H1 (cell line): ENCODE results near the gene KLF13. TPM values are rescaled to one million over a fixed set of nuclear protein-coding genes. Genes with fewer than 3 reads are reported as not detected.
A peak's percentile ranks its signal among the peaks of the same experiment; 100 is the strongest.

Experiments
- CTCF ChIA-PET: fragments of 300-600 bp; sonication (Branson Sonifier 250); formaldehyde crosslinking; loops from one replicate; lab custom pipeline; 2021; ENCODE audit not compliant: partially characterized antibody; lab: Charles Lee
- POLR2A ChIA-PET: fragments of 300-600 bp; sonication (Branson Sonifier 250); formaldehyde crosslinking; loops from one replicate; lab custom pipeline; 2021; ENCODE audit warnings: inconsistent platforms; ENCODE audit not compliant: partially characterized antibody; lab: Charles Lee
- DNase-seq, 2 experiments: peaks; one replicate each; pipeline versions ENCODE4 v3.0.0 to v3.0.0-alpha.2; 2010 to 2022; ENCODE audit warnings: low spot score in 2 of 2, low read depth in 1 of 2, mixed read lengths in 1 of 2
- FAIRE-seq: peaks from 2 replicates; lab custom pipeline; 2011; peaks lifted over from hg19 to GRCh38; lab: Jason Lieb, UNC
- H2AFZ ChIP-seq: 2 replicates; pipeline ENCODE4 v1.8.1; 2012; ENCODE audit warnings: low read length, inconsistent platforms
- H2AK5ac ChIP-seq: 2 replicates; pipeline ENCODE4 v1.6.1; 2013; ENCODE audit warnings: low read depth, low read length
- H2BK120ac ChIP-seq: replicated peaks from 2 replicates; pipeline ENCODE3; 2013; ENCODE audit warnings: low read depth, low read length, inconsistent platforms
- H2BK12ac ChIP-seq: 2 replicates; pipeline ENCODE4 v1.6.1; 2013; ENCODE audit warnings: low read depth, low read length
- H2BK15ac ChIP-seq: 2 replicates; pipeline ENCODE4 v1.6.1; 2013; ENCODE audit warnings: low read length
- H2BK20ac ChIP-seq: 2 replicates; pipeline ENCODE4 v1.6.1; 2013; ENCODE audit warnings: low read length
- H2BK5ac ChIP-seq: 2 replicates; pipeline ENCODE4 v1.6.1; 2013; ENCODE audit warnings: low read depth, low read length
- H3K14ac ChIP-seq: 2 replicates; pipeline ENCODE4 v1.6.1; 2013; ENCODE audit warnings: inconsistent platforms; ENCODE audit not compliant: insufficient read length
- H3K18ac ChIP-seq: 2 replicates; pipeline ENCODE4 v1.6.1; 2013; ENCODE audit warnings: low read length; ENCODE audit errors: extremely low read depth
- H3K23ac ChIP-seq: 2 replicates; pipeline ENCODE4 v1.6.1; 2013; ENCODE audit warnings: inconsistent platforms; ENCODE audit not compliant: insufficient read length
- H3K23me2 ChIP-seq: 2 replicates; pipeline ENCODE4 v1.6.1; 2013; ENCODE audit warnings: low read depth, low read length
- H3K27ac ChIP-seq: 2 replicates; pipeline ENCODE4 v1.6.1; 2011; ENCODE audit warnings: low read depth, low read length, inconsistent platforms
- H3K27me3 ChIP-seq, 4 experiments: replicated peaks in 1 of 4; 1 replicate in 1 of 4; 2 replicates in 3 of 4; pipeline versions ENCODE4 v1.6.1 to v1.8.1; 2011 to 2013; ENCODE audit warnings: low read length in 3 of 4, mild to moderate bottlenecking in 3 of 4, inconsistent platforms in 2 of 4, mixed read lengths in 2 of 4, moderate library complexity in 1 of 4; ENCODE audit not compliant: control insufficient read depth in 3 of 4, insufficient read depth in 3 of 4; ENCODE audit errors: extremely low read depth in 1 of 4
- H3K36me3 ChIP-seq, 4 experiments: 2 replicates each; pipeline versions ENCODE4 v1.6.1 to v1.8.1; 2011 to 2013; ENCODE audit warnings: mild to moderate bottlenecking in 4 of 4, low read length in 3 of 4, moderate library complexity in 2 of 4, control low read depth in 1 of 4, inconsistent platforms in 1 of 4; ENCODE audit not compliant: insufficient read depth in 4 of 4, control insufficient read depth in 2 of 4
- H3K4ac ChIP-seq: replicated peaks from 2 replicates; pipeline ENCODE3; 2013; ENCODE audit warnings: low read length, low read depth, mixed read lengths, inconsistent platforms; ENCODE audit not compliant: insufficient read length
- H3K4me1 ChIP-seq, 4 experiments: replicated peaks in 1 of 4; 1 replicate in 1 of 4; 2 replicates in 3 of 4; pipeline versions ENCODE4 v1.6.1 to v1.8.1; 2011 to 2013; ENCODE audit warnings: low read length in 3 of 4, inconsistent platforms in 2 of 4, mixed read lengths in 1 of 4; ENCODE audit not compliant: insufficient read depth in 4 of 4, control insufficient read depth in 3 of 4
- H3K4me2 ChIP-seq, 2 experiments: 2 replicates each; pipeline versions ENCODE4 v1.6.1 to v1.8.1; 2011 to 2013; ENCODE audit warnings: low read depth in 2 of 2, low read length in 2 of 2, control low read depth in 1 of 2, inconsistent platforms in 1 of 2, mild to moderate bottlenecking in 1 of 2; ENCODE audit not compliant: insufficient read depth in 1 of 2
- H3K4me3 ChIP-seq, 4 experiments: fragments of 200-600, 300-600 bp in 1 of 4; sonication (generic), shearing (Covaris generic), sonication (Bioruptor Twin) in 1 of 4; 2 replicates each; pipeline versions ENCODE4 v1.5.1 to v1.8.1; 2011 to 2016; ENCODE audit warnings: low read length in 4 of 4, low read depth in 3 of 4, control low read depth in 2 of 4, inconsistent platforms in 2 of 4, mild to moderate bottlenecking in 2 of 4, mixed read lengths in 1 of 4, moderate library complexity in 1 of 4; ENCODE audit not compliant: insufficient read depth in 2 of 4; ENCODE audit errors: extremely low read depth in 1 of 4
- H3K56ac ChIP-seq: replicated peaks from 2 replicates; pipeline ENCODE3; 2013; ENCODE audit warnings: low read depth, mild to moderate bottlenecking, mixed read lengths, low read length, inconsistent platforms; ENCODE audit not compliant: insufficient read length
- H3K79me1 ChIP-seq: 2 replicates; pipeline ENCODE4 v1.6.1; 2013; ENCODE audit warnings: low read depth, low read length, control low read depth
- H3K79me2 ChIP-seq, 2 experiments: 2 replicates each; pipeline versions ENCODE4 v1.6.1 to v1.8.1; 2012 to 2013; ENCODE audit warnings: low read length in 2 of 2, mild to moderate bottlenecking in 2 of 2, inconsistent platforms in 1 of 2; ENCODE audit not compliant: insufficient read depth in 2 of 2, control insufficient read depth in 1 of 2
- H3K9ac ChIP-seq, 4 experiments: replicated peaks in 1 of 4; 1 replicate in 1 of 4; 2 replicates in 3 of 4; pipeline versions ENCODE4 v1.6.1 to v1.8.1; 2011 to 2013; ENCODE audit warnings: low read depth in 3 of 4, low read length in 3 of 4, control low read depth in 2 of 4, mild to moderate bottlenecking in 2 of 4, moderate library complexity in 2 of 4, inconsistent platforms in 1 of 4; ENCODE audit errors: extremely low read depth in 1 of 4
- H3K9me3 ChIP-seq, 2 experiments: 2 replicates each; pipeline versions ENCODE4 v1.6.1 to v1.8.1; 2012 to 2013; ENCODE audit warnings: mild to moderate bottlenecking in 2 of 2, moderate library complexity in 2 of 2, control low read depth in 1 of 2, inconsistent platforms in 1 of 2, low read depth in 1 of 2, low read length in 1 of 2, mixed read lengths in 1 of 2; ENCODE audit not compliant: insufficient read depth in 2 of 2
- H4K20me1 ChIP-seq, 2 experiments: replicated peaks in 1 of 2; 2 replicates each; pipeline versions ENCODE3 to v1.8.1; 2011 to 2013; ENCODE audit warnings: inconsistent platforms in 2 of 2, low read length in 2 of 2, mild to moderate bottlenecking in 1 of 2; ENCODE audit not compliant: insufficient read depth in 2 of 2, control insufficient read depth in 1 of 2
- H4K5ac ChIP-seq: 2 replicates; pipeline ENCODE4 v1.6.1; 2013; ENCODE audit warnings: low read length, low read depth, mixed read lengths, inconsistent platforms; ENCODE audit not compliant: insufficient read length
- H4K8ac ChIP-seq: 2 replicates; pipeline ENCODE4 v1.8.0; 2013; ENCODE audit warnings: mild to moderate bottlenecking, moderate library complexity, low read length, inconsistent platforms; ENCODE audit not compliant: insufficient read depth; ENCODE audit errors: extremely low read depth
- H4K91ac ChIP-seq: replicated peaks from 2 replicates; pipeline ENCODE3; 2013; ENCODE audit warnings: low read length, mixed read lengths, inconsistent platforms; ENCODE audit not compliant: insufficient read length
- NANOG ChIP-seq: IDR thresholded peaks from 2 replicates; pipeline ENCODE4 v1.6.1; 2011; ENCODE audit warnings: low read length, low read depth, mild to moderate bottlenecking, inconsistent platforms; ENCODE audit not compliant: insufficient read depth, poor library complexity, severe bottlenecking
- SP4 ChIP-seq: IDR thresholded peaks from 2 replicates; pipeline ENCODE4 v1.6.1; 2012; ENCODE audit warnings: low read length, inconsistent platforms
- whole genome bisulfite sequencing, 2 experiments: shearing (Covaris generic) in 1 of 2; methylation state at CpG; one replicate each; pipeline versions ENCODE4 v1.1.6 to v1.1.7; 2013 to 2015; ENCODE audit warnings: low lambda C conversion rate in 2 of 2, mixed read lengths in 2 of 2, inconsistent platforms in 1 of 2, low coverage in 1 of 2, missing lambda C conversion rate in 1 of 2; ENCODE audit not compliant: insufficient replicate concordance in 2 of 2, insufficient coverage in 1 of 2, insufficient read length in 1 of 2; ENCODE audit errors: extremely low coverage in 1 of 2, missing lambda C conversion rate in 1 of 2; 5-methylcytosine and 5-hydroxymethylcytosine counted together
- polyA plus RNA-seq, 7 experiments: library from polyadenylated mRNA; depleted of rRNA in 3 of 7; stranded (reverse) in 5 of 7; unstranded in 2 of 7; fragments of >200 nt in 5 of 7; fragments of 200-250 nt in 2 of 7; gene quantifications; 1 replicate in 5 of 7; 2 replicates in 1 of 7; 4 replicates in 1 of 7; pipeline versions ENCODE4 v1.2.1 to v1.2.3, GENCODE V29; 2011 to 2013; ENCODE audit warnings: missing spikeins in 2 of 7, mixed read lengths in 2 of 7
- total RNA-seq: library from RNA; stranded (reverse); fragmentation: NEBNext Ultra II Directional; extraction: Animal tissue kit (Norgen Biotek cat#: 25700); gene quantifications from 2 replicates; pipeline ENCODE4 v1.2.1, GENCODE V29; 2021

KLF13 gene
- total and polyA plus RNA-seq, 2 of the 8 experiments (the other 6 are each of a cell fraction or from before 2014, with no cell fraction given): 18.3 to 33.4 TPM

GRCh38 chr15:31383139-31383538, 56.5 kb downstream of the KLF13 start:
- Histone ChIP-seq H2AK5ac (no peak overlapping the region), H4K5ac (no peak overlapping the region), H3K79me1 (no peaks in the 10 kb centered on the region), H3K27ac (no peak overlapping the region), H3K23me2 (no peaks in the 10 kb centered on the region), H3K14ac (no peak overlapping the region), H4K8ac (no peak overlapping the region), H2BK15ac (no peak overlapping the region), H3K23ac (no peak overlapping the region), H4K91ac (no peak overlapping the region), H2BK5ac (no peak overlapping the region; the same call in 1 of the 2 replicates), H3K36me3 (peaks cover 0 to 5% (median 0%) of the 10 kb centered on the region in 4 experiments; a peak in 1 of 8 replicates), H3K9me3 (no peaks in the 10 kb centered on the region), H3K18ac (no peak overlapping the region), H2BK12ac (peak overlapping the region; percentile 50; the same call in 1 of the 2 replicates), H3K27me3 (no peaks in the 10 kb centered on the region), H3K4me3 (no peak overlapping the region), H4K20me1 (no peaks in the 10 kb centered on the region), H3K79me2 (no peaks in the 10 kb centered on the region), H2BK120ac (no peak overlapping the region), H3K4ac (no peak overlapping the region), H3K4me1 (peaks cover 0 to 4% (median 0%) of the 10 kb centered on the region in 4 experiments; a peak in 1 of 7 replicates), H2BK20ac (no peak overlapping the region), H3K9ac (no peak overlapping the region), H2AFZ (no peak overlapping the region), H3K4me2 (no peak overlapping the region), H3K56ac (no peak overlapping the region)
- WGBS, 2 experiments: 100% methylated on average over 6 of the region's 6 CpGs; no CpG with 5 or more reads in 1 of the 2 experiments
- DNase-seq (no peak), FAIRE-seq (no peak)
- CTCF ChIA-PET: interaction anchor here (0.9 to 2.5 kb wide), 3 partner anchors 52 to 183 kb away, joined by 3 to 6 read pairs (median 4); no protein-coding TSS in a partner anchor
- no peak for TF ChIP-seq SP4
- no peak for TF ChIP-seq NANOG
- POLR2A ChIA-PET: interaction anchor here (1.0 kb wide), 1 partner anchor 16 kb away, joined by 3 read pairs; no protein-coding TSS in a partner anchor
